ENCODE data around the gene ZAP70. TPM values are rescaled to one million over a fixed set of nuclear protein-coding genes. Genes with fewer than 3 reads are reported as not detected.
"Not testable (repeated sequence)": the region's sequence is repeated elsewhere in the genome, so short reads cannot be mapped to it uniquely, and the experiment has no call there.

The ZAP70 gene
- total RNA-seq, 4 donors from 2014 or later: 2.6 to 16.1 (median 12.0) TPM

GRCh38 chr2:97669448-97669847, 43.9 kb upstream of the ZAP70 start, which contains the start of gene C2orf92:
Gene C2orf92 (plus strand): TSS chr2:97669713. CDS start chr2:97669789, 76 bp downstream.
- Histone ChIP-seq H3K4me3 (no peak within 1 kb of the TSS), H3K27ac (no peak within 1 kb of the TSS), H3K4me1 (peaks cover 0 to 7% (median 3%) of the 10 kb centered on the region in 4 donors), H3K27me3 (no peaks in the 10 kb centered on the region), H3K36me3 (no peaks in the 10 kb centered on the region), H3K9me3 (no peaks in the 10 kb centered on the region)
- WGBS, 2 donors (ENCODE audit: low coverage in 1 of 2): 67 to 97% methylated on average over 4 to 6 of the region's 6 CpGs
- DNase-seq: no peak
- in situ Hi-C loops (cut with MboI; ENCODE audit: low pct_ligation_motif_present in 1 of 4, low pct_unique_long_range_greater_than_20kb in 1 of 4, low sequenced_read_pairs in 3 of 4) (loop anchor here in 1 of 4 donors (25.0 kb wide), 1 partner anchor 1607 kb away; no protein-coding TSS in a partner anchor), intact Hi-C loops (cut with DNase I; ENCODE audit: low total_unique reads) (no loop called here)
- TF ChIP-seq POLR2A (IDR thresholded peaks at IDR 0.05): no peak
- no peak for TF ChIP-seq POLR2AphosphoS5 (IDR thresholded peaks at IDR 0.05)
- TF ChIP-seq, protein P1, sequence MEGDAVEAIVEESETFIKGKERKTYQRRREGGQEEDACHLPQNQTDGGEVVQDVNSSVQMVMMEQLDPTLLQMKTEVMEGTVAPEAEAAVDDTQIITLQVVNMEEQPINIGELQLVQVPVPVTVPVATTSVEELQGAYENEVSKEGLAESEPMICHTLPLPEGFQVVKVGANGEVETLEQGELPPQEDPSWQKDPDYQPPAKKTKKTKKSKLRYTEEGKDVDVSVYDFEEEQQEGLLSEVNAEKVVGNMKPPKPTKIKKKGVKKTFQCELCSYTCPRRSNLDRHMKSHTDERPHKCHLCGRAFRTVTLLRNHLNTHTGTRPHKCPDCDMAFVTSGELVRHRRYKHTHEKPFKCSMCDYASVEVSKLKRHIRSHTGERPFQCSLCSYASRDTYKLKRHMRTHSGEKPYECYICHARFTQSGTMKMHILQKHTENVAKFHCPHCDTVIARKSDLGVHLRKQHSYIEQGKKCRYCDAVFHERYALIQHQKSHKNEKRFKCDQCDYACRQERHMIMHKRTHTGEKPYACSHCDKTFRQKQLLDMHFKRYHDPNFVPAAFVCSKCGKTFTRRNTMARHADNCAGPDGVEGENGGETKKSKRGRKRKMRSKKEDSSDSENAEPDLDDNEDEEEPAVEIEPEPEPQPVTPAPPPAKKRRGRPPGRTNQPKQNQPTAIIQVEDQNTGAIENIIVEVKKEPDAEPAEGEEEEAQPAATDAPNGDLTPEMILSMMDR (IDR thresholded peaks at IDR 0.05): no peak
- TF ChIP-seq EP300 (IDR thresholded peaks at IDR 0.05; ENCODE audit: low read depth): no peak

DNA sequence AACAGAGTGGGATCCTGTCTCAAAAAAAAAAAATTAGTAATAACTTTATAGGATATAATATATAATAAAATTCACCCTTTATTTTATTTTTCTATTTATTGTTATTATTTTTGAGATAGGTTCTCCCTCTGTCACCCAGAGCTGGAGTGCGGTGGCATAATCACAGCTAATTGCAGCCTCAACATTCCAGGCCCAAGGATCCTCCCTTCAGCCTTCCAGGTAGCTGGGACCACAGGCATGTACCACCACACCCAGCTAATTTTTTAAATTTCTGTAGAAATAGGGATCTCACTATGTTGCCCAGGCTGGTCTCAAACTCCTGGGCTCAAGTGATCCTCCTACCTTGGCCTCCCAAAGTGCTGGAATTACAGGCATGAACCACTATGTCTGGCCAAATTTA, 42.9 kb upstream of the ZAP70 start:
- TF ChIP-seq POLR2AphosphoS5 (IDR thresholded peaks at IDR 0.05): no peak
- TF ChIP-seq POLR2A (IDR thresholded peaks at IDR 0.05): no peak
- TF ChIP-seq, protein P1 (IDR thresholded peaks at IDR 0.05): no peak
- TF ChIP-seq EP300 (IDR thresholded peaks at IDR 0.05; ENCODE audit: low read depth): no peak
- H3K4me3 ChIP-seq: no peak overlapping the region
- intact Hi-C loops (cut with DNase I; ENCODE audit: low total_unique reads) (no loop called here), in situ Hi-C loops (cut with MboI; ENCODE audit: low pct_ligation_motif_present in 1 of 4, low pct_unique_long_range_greater_than_20kb in 1 of 4, low sequenced_read_pairs in 3 of 4) (loop anchor here in 1 of 4 donors (25.0 kb wide), 1 partner anchor 1608 kb away; no protein-coding TSS in a partner anchor)
- H3K4me1 ChIP-seq: no peaks in the 10 kb centered on the region
- DNase-seq: no peak
- no peaks in the 10 kb centered on the region for H3K27me3 ChIP-seq
- no peaks in the 10 kb centered on the region for H3K9me3 ChIP-seq
- H3K27ac ChIP-seq: no peak overlapping the region
- H3K36me3 ChIP-seq: no peaks in the 10 kb centered on the region
- WGBS, 2 donors (ENCODE audit: low coverage in 1 of 2): 98 to 100% methylated on average over 1 of the region's 1 CpG

- Histone ChIP-seq H3K27ac (no peak overlapping the region), H3K4me3 (no peak overlapping the region), H3K36me3 (no peaks in the 10 kb centered on the region), H3K4me1 (no peaks in the 10 kb centered on the region), H3K27me3 (no peaks in the 10 kb centered on the region), H3K9me3 (no peaks in the 10 kb centered on the region)
- TF ChIP-seq, protein P1 (IDR thresholded peaks at IDR 0.05): no peak
- TF ChIP-seq POLR2A (IDR thresholded peaks at IDR 0.05) (no peak), POLR2AphosphoS5 (IDR thresholded peaks at IDR 0.05) (no peak), EP300 (IDR thresholded peaks at IDR 0.05; ENCODE audit: low read depth) (no peak)
- no peak for DNase-seq
- in situ Hi-C loops (cut with MboI; ENCODE audit: low pct_ligation_motif_present in 1 of 4, low pct_unique_long_range_greater_than_20kb in 1 of 4, low sequenced_read_pairs in 3 of 4): loop anchor here in 1 of 4 donors (25.0 kb wide), 1 partner anchor 1609 kb away; no protein-coding TSS in a partner anchor
- WGBS, 2 donors (ENCODE audit: low coverage in 1 of 2): 97% methylated on average over 7 of the region's 7 CpGs; no CpG with 5 or more reads in 1 of the 2 donors
- intact Hi-C loops (cut with DNase I; ENCODE audit: low total_unique reads): no loop called here
These were observed 41.9 kb upstream of the ZAP70 start for GRCh38 chr2:97671526-97671925.

DNA sequence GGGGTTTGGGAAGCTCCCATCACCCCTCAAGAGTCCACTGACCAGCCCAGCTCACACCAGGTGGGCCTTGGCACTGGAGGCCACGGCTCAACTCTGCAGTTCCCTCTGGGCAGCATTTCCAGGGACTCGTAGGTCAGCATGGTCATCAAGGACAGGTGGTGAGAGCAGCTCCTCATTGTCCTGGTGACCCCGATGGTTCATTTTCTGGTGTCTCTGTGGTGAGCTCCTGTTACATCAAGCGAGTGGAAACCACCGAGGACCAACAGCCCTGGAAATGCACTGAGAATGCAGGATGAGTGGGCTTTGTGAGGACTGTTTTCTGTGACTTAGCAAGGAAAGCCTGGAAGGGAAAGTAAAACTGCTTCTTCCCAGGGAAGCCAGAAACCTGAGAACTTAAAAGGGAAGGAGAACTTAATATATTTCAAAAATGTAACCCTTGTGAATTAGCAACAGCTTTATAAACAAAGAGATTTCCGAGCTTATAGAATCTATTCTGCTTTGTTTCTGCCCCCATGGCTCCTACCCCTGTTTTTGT, 40.7 kb upstream of the ZAP70 start:
- intact Hi-C loops (cut with DNase I; ENCODE audit: low total_unique reads); H3K27ac ChIP-seq; H3K36me3 ChIP-seq; H3K4me3 ChIP-seq; H3K4me1 ChIP-seq; H3K9me3 ChIP-seq; DNase-seq; H3K27me3 ChIP-seq: not testable (repeated sequence)
- in situ Hi-C loops (cut with MboI; ENCODE audit: low pct_ligation_motif_present in 1 of 4, low pct_unique_long_range_greater_than_20kb in 1 of 4, low sequenced_read_pairs in 3 of 4): loop anchor here in 1 of 4 donors (25.0 kb wide), 1 partner anchor 1610 kb away; no protein-coding TSS in a partner anchor
- WGBS, 2 donors (ENCODE audit: low coverage in 1 of 2): 88 to 92% methylated on average over 1 to 4 of the region's 6 CpGs

All from transverse colon (tissue), 4 donors.